Measurements from ENCODE around the gene EPYC.
"Not testable (repeated sequence)": the region's sequence is repeated elsewhere in the genome, so short reads cannot be mapped to it uniquely, and the experiment has no call there.

Gene EPYC

GRCh38 chr12:90990611-90991010 lies 14.2 kb downstream of the EPYC start:
- no peak for DNase-seq (ENCODE audit: low spot score)

- DNase-seq (ENCODE audit: low spot score), result no peak
These were observed 15.1 kb downstream of the EPYC start for GRCh38 chr12:90989686-90990111.

- DNase-seq (ENCODE audit: low spot score), result no peak
These were observed 17.3 kb downstream of the EPYC start for GRCh38 chr12:90987520-90987919.

GRCh38 chr12:90987101-90987500 lies 17.7 kb downstream of the EPYC start:
- DNase-seq (ENCODE audit: low spot score), result no peak

- DNase-seq (ENCODE audit: low spot score), result not testable (repeated sequence)
These were observed 19.4 kb downstream of the EPYC start for GRCh38 chr12:90985331-90985730.

GRCh38 chr12:90984114-90984513 lies 20.7 kb downstream of the EPYC start:
- no peak for DNase-seq (ENCODE audit: low spot score)

- DNase-seq (ENCODE audit: low spot score), result no peak
These were observed 22.6 kb downstream of the EPYC start for GRCh38 chr12:90982170-90982569.

- DNase-seq (ENCODE audit: low spot score), result no peak
These were observed 24.8 kb downstream of the EPYC start for GRCh38 chr12:90979951-90980350.

GRCh38 chr12:90979019-90979418 lies 25.8 kb downstream of the EPYC start:
- no peak for DNase-seq (ENCODE audit: low spot score)

- DNase-seq (ENCODE audit: low spot score), result peak; percentile 66
These were observed 26.5 kb downstream of the EPYC start for GRCh38 chr12:90978117-90978770.

- no peak for DNase-seq (ENCODE audit: low spot score)
These were observed 27.5 kb downstream of the EPYC start for GRCh38 chr12:90977224-90977623.

- DNase-seq (ENCODE audit: low spot score), result no peak
These were observed 30.5 kb downstream of the EPYC start for GRCh38 chr12:90974286-90974685.

GRCh38 chr12:90972226-90972625 lies 32.5 kb downstream of the EPYC start:
- DNase-seq (ENCODE audit: low spot score), result no peak

- no peak for DNase-seq (ENCODE audit: low spot score)
These were observed 33.9 kb downstream of the EPYC start for GRCh38 chr12:90970911-90971310.

- no peak for DNase-seq (ENCODE audit: low spot score)
These were observed 34.3 kb downstream of the EPYC start for GRCh38 chr12:90970471-90970870.

GRCh38 chr12:90969851-90970250 lies 34.9 kb downstream of the EPYC start:
- no peak for DNase-seq (ENCODE audit: low spot score)

GRCh38 chr12:90969346-90969745 lies 35.4 kb downstream of the EPYC start:
- no peak for DNase-seq (ENCODE audit: low spot score)

- DNase-seq (ENCODE audit: low spot score), result no peak
These were observed 39.6 kb downstream of the EPYC start for GRCh38 chr12:90965204-90965603.

GRCh38 chr12:90964616-90965015 lies 40.2 kb downstream of the EPYC start:
- DNase-seq (ENCODE audit: low spot score), result no peak

- no peak for DNase-seq (ENCODE audit: low spot score)
These were observed 40.8 kb downstream of the EPYC start for GRCh38 chr12:90963946-90964345.

GRCh38 chr12:90961154-90961553 lies 43.6 kb downstream of the EPYC start:
- DNase-seq (ENCODE audit: low spot score), result no peak

- DNase-seq (ENCODE audit: low spot score), result peak; percentile 70
These were observed 45.1 kb downstream of the EPYC start for GRCh38 chr12:90959538-90960139.

- peak; percentile 34 for DNase-seq (ENCODE audit: low spot score)
These were observed 45.7 kb downstream of the EPYC start for GRCh38 chr12:90959032-90959431.

GRCh38 chr12:90958347-90958746 lies 46.4 kb downstream of the EPYC start:
- no peak for DNase-seq (ENCODE audit: low spot score)
